Iris pigment epithelial cell (primary cell): ENCODE results near the gene AGFG1.

Experiments used
- DNase-seq: peaks from one replicate; pipeline ENCODE4 v3.0.0-alpha.2; 2011; ENCODE audit warnings: low read depth

AGFG1 gene, protein sequence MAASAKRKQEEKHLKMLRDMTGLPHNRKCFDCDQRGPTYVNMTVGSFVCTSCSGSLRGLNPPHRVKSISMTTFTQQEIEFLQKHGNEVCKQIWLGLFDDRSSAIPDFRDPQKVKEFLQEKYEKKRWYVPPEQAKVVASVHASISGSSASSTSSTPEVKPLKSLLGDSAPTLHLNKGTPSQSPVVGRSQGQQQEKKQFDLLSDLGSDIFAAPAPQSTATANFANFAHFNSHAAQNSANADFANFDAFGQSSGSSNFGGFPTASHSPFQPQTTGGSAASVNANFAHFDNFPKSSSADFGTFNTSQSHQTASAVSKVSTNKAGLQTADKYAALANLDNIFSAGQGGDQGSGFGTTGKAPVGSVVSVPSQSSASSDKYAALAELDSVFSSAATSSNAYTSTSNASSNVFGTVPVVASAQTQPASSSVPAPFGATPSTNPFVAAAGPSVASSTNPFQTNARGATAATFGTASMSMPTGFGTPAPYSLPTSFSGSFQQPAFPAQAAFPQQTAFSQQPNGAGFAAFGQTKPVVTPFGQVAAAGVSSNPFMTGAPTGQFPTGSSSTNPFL

GRCh38 chr2:227471924-227472264 is at the start of gene AGFG1:
AGFG1 (plus strand) TSS chr2:227472156; CDS start chr2:227472422, 266 bp downstream.
- DNase-seq, result peak; percentile 73

DNA sequence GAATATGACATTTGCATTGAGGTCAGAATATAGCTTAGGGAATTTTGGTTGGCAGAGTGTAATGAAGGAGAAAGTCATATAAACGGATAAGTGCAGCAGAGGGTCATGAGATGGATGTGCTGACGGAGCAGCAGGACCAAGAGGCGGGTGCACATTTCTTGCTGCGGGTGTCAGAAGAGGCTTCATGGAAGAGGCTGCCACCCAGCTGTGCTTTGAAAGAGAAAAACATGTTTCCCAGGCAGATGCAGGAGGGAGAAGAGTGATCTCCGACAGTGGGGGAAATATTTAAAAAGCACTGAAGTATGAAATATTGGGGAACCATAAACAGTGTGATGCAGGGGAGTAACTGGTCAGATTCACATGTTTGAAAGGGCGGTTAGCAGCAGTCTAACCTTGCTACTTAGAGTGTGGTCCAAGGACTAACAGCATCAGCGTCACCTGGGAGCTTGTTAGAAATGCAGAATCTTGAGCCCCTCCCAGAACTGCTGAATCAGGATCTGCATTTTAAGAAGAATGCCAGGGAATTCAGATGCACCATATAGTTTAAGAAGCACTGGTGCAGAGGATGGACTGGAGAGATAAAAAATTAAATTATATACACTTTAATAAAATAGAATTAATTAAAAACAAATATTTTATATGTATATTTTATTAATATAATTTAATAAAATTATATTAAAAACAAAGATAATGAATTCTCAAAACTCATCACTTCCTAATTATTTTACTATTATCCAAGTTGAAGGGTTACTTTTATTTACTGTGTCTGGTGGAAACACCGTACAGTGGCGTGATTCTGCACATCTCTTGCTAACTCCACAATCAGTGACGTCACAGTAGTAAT is 48.1 kb upstream of the AGFG1 start:
- no peak for DNase-seq

DNA sequence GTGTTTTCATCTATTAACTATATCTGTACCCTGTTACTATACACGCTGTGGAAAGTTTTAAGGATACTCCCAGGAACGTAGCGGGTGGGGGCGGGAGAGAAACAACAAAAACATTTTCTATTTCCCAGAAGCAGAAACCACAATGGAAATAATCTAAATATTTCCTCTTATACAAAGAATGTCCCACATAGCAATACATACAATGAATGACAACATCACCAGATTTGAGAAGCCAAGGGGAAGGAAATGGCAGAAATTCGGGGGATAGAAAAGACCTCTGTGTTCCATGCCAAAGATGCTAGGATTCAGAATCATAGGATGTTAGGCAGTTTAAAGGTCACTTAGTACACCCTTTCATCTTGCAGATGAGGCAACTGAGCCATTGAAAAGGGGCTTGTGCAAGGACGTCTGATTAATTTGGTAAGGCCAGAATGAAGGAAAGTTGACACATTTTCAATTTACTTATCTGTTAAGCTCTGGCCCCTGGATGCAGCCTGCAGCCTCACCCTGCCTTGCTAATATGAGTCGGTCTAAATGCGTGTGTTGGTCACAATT is 43.1 kb upstream of the AGFG1 start:
- DNase-seq, result peak; percentile 86

- DNase-seq, result peak; percentile 87
Measured at GRCh38 chr2:227430639-227431038, 41.3 kb upstream of the AGFG1 start.

DNA sequence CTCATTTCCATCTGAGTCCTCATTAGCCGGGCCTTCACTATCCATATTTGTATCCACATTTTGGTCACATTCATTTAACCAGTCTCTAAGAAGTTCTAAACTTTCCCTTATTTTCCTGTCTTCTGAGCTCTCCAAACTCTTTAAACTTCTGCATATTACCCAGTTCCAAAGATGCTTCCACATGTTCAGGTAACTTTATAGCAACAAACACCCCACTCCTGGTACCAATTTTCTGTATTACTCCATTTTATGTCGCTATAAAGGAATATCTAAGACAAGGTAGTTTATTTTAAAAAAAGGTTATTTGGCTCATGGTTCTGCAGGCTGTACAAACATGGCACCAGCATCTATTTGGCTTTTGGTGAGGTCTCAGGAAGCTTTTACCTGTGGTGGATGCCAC is 38.8 kb upstream of the AGFG1 start:
- no peak for DNase-seq

- DNase-seq, result no peak
Measured at GRCh38 chr2:227436436-227437174, 35.4 kb upstream of the AGFG1 start.

DNA sequence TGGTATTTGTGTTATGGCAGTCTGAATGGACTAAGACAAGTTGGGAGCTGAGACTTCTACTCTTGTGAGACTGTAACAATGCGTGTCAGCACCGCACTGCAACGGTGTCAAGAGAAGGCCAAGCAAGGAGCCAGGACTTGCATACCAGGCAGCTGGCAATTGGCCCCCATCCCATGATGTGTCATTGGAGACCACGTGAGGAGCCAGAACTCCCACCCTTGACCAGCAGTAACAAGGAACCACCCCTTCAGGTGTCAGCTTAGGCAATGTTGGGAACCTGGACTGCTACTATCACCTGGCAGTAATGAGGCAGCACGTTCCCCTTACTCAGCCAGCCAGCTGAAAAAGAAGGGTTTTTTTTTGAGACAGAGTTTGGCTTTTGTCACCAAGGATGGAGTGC is 32.7 kb upstream of the AGFG1 start:
- no peak for DNase-seq

DNA sequence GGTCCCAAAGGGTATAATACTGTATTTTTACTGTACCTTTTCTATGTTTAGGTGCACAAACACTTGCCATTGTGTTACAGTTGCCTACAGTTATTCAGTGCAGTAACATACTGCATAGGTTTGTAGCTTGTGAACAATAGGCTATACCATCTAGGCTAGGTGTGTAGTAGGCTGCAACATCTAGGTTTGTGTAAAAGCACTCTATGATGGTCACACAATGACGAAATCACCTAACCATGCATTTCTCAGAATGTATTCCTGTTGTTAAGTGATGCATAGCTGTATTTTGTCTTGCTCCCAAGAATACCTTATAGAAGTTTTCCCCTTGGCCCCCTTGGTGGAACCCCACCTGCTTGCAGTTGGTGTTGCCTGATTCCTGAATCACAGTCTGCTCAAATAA is 29.3 kb upstream of the AGFG1 start:
- no peak for DNase-seq

DNA sequence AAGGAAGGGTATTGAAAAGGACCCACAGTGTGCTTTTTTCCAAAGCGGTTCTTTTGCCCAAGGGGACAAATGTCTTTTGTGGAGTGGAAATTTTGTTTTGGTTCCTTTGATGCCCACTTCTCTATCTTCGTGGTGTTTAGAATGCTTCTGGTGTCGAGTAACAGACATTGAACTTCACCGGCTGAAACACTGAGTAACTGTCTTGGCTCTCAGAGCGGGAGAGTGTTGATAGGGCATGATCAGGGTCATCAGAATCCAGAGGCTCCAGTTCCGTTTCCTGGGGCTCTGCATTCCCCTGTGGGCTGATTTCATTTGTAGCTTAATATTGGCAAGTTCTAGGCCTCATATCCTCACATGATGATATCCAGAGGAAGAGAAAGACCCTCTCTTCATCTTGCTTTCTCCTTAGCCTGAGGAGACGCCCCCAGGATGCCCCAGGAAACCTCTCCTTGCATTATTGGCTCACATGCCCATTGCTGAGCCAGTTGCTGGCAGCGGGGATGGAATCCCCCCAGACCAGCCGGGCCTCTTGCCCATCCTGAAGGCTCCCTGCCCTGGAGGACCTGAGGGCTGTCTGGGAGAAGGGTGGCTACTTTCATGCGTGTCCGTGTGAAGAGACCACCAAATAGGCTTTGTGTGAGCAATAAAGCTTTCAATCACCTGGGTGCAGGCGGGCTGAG is 27.9 kb upstream of the AGFG1 start:
- DNase-seq, result peak; percentile 66

GRCh38 chr2:227447606-227448005 is 24.4 kb upstream of the AGFG1 start:
- DNase-seq, result peak; percentile 88

- no peak for DNase-seq
Measured at GRCh38 chr2:227450311-227450841, 21.6 kb upstream of the AGFG1 start.

DNA sequence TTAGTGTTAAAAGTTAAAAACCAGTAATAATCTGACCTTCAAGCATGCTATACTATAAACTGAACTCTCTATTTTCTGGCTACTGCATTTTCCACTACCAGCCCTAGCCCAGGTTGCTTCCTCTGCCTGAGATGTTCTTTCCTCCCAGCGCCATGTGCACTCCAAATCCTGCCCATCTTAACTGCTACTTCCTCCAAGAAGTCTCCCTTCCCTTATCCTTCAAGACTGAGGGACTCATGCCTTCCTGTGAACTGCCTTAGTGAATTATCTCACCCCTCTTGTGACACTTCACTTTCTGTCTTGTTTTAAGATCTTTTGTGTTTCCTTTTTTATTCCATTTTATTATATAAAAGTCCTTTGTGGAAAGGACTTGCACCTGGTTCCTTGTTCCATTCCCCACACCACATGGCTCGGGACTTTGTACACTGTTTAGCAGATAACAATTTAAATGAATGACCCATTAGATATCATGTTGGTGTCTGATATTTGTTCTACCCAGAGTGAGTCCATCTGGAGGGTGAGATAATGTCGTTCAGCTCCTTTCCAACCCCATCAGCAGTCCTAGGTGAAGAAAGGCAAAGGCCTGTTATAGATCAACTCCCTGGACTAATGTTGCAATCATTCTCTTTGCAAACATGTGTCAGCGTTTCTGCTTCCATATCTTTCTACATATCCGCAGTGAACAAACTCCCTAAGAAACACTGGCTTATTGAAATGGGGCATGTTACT is 20.9 kb upstream of the AGFG1 start:
- DNase-seq, result no peak

DNA sequence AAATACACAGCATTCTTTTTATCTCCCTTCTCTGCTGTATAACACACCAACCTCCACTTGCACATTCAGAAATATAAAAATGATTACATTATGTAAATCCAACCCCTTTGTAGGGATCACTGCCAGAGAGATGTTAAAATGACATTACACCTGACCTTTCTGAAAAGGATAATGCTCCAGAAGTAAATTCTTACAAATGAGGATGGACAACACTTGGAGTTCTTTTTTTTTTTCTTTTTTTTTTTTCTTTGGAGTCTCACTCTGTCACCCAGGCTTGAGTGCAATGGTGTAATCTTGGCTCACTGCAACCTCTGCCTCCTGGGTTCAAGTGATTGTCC is 20.3 kb upstream of the AGFG1 start:
- DNase-seq, result no peak

GRCh38 chr2:227453810-227454209 is 18.1 kb upstream of the AGFG1 start:
- no peak for DNase-seq

GRCh38 chr2:227454323-227454860 is 17.6 kb upstream of the AGFG1 start:
- DNase-seq, result no peak

DNA sequence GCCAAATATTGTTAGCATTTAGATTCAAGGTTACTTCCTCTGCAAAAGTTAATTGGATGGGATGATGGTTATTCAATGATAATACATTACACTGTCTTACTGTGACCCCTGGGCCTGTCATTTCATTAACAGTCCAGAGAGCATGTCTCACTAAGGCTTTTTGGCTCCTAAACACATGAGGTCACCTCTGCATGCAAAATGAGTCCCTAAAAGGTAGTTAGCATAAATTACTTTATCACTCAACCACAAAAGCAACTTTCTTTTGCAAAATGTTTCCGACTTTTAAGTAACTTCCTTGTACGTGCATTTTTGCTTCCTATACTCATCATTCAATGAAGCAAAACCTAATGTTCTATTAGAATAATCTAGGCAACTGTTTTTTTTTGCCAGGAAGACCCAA is 16.8 kb upstream of the AGFG1 start:
- no peak for DNase-seq

DNA sequence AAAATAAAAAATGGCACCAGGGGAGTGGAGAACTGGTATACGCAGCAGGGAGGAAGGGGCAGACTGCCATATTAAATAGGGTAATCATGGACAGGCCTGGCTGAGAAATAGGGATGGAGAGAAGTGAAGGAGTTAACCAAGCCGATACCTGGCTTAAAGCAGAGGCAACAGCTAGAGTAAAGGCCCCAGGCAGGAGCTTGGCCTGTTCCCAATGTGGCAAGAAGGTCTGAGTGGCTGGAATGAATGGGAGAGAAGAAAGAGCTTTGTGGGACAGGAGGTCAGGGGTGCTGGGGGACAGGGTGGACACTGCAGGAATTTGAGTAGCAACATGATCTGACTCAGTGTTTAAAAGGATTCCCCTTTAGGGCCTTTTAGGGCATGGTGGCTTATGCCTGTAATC is 15.9 kb upstream of the AGFG1 start:
- DNase-seq, result no peak

DNA sequence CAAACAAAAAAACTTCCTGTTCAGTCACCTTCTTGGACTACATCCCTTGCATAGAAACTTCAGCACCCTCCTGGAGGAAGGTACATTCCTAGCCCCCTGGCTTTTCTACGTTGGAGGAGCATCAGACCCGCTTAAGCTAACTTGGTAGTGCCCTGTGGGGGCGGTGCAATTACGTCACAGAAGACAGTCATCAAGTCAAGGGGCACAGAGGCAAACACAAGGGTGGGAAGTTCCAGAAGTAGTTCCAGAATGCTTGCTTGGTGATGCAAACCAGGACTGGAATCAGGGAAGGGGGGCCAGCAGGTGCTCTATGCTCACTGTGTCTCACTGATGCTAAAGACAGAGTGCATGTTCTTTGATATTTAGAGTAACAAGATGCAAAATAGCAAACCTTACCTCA is 15.2 kb upstream of the AGFG1 start:
- no peak for DNase-seq

GRCh38 chr2:227460070-227460485 is 11.9 kb upstream of the AGFG1 start:
- DNase-seq, result peak; percentile 84

- no peak for DNase-seq
Measured at GRCh38 chr2:227460833-227461232, 11.1 kb upstream of the AGFG1 start.
